Type B pancreatic cell (in vitro differentiated cells): Measurements from ENCODE around the gene FGD4. TPM values are rescaled to one million over a fixed set of nuclear protein-coding genes. Genes with fewer than 3 reads are reported as not detected.

Experiments
- DNase-seq: peaks from one replicate; pipeline ENCODE4 v3.0.0; 2021; ENCODE audit warnings: mixed read lengths; ENCODE audit not compliant: unreplicated experiment; ENCODE audit errors: extremely low spot score
- H3K27ac Mint-ChIP-seq: 2 replicates; pipeline ENCODE4 v1.8.0; 2021; ENCODE audit warnings: mild to moderate bottlenecking, mixed read lengths
- H3K27me3 Mint-ChIP-seq: 2 replicates; pipeline ENCODE4 v1.8.0; 2021; ENCODE audit warnings: mixed read lengths
- H3K36me3 Mint-ChIP-seq: 2 replicates; pipeline ENCODE4 v1.8.0; 2021; ENCODE audit warnings: mixed read lengths
- H3K4me1 Mint-ChIP-seq: one replicate; pipeline ENCODE4 v1.8.0; 2021; ENCODE audit warnings: mixed read lengths; ENCODE audit not compliant: unreplicated experiment
- H3K4me3 Mint-ChIP-seq: 2 replicates; pipeline ENCODE4 v1.8.0; 2021; ENCODE audit warnings: mild to moderate bottlenecking, mixed read lengths
- H3K9me3 Mint-ChIP-seq: 2 replicates; pipeline ENCODE4 v1.8.0; 2021; ENCODE audit warnings: mixed read lengths
- total RNA-seq: library from RNA; stranded (reverse); gene quantifications from 2 replicates; pipeline ENCODE4 v1.2.1, GENCODE V29; 2021; ENCODE audit warnings: low replicate concordance
- TF ChIP-seq, protein P1 (sequence below): fragments of 200-600 bp; sonication (generic); conservative IDR thresholded peaks from 2 replicates; pipeline ENCODE4 v1.5.0; 2021; ENCODE audit warnings: antibody characterized with exemption, mild to moderate bottlenecking

Gene FGD4
- total RNA-seq, 1 donor from 2014 or later, result 26.7 TPM

DNA sequence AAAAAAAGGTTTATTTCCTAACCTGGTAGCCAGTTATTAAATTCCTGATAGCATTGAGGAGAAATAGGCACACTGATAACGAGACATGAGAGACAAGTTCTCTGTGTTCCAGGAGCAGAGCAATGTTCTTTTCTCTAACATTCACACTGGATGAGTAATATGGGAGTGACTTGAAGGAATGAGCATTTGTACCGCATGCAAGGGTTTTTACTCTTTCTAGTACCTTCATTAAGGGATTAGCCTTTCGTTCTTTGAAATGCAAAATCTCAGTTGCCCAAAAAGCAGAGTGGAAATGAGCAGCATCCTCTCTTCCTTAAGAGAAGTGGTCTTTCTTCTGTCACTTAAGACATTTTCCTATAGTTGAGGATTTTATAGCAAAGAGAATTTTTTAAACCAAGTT, 54.7 kb downstream of the FGD4 start:
- Mint-ChIP-seq H3K36me3 (no peaks in the 10 kb centered on the region), H3K27me3 (no peaks in the 10 kb centered on the region), H3K4me1 (peaks cover 3% of the 10 kb centered on the region), H3K9me3 (no peaks in the 10 kb centered on the region), H3K27ac (peak overlapping the region; percentile 80), H3K4me3 (peak overlapping the region; percentile 24)
- no peak for DNase-seq
- TF ChIP-seq, protein P1, sequence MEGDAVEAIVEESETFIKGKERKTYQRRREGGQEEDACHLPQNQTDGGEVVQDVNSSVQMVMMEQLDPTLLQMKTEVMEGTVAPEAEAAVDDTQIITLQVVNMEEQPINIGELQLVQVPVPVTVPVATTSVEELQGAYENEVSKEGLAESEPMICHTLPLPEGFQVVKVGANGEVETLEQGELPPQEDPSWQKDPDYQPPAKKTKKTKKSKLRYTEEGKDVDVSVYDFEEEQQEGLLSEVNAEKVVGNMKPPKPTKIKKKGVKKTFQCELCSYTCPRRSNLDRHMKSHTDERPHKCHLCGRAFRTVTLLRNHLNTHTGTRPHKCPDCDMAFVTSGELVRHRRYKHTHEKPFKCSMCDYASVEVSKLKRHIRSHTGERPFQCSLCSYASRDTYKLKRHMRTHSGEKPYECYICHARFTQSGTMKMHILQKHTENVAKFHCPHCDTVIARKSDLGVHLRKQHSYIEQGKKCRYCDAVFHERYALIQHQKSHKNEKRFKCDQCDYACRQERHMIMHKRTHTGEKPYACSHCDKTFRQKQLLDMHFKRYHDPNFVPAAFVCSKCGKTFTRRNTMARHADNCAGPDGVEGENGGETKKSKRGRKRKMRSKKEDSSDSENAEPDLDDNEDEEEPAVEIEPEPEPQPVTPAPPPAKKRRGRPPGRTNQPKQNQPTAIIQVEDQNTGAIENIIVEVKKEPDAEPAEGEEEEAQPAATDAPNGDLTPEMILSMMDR, result no peak

DNA sequence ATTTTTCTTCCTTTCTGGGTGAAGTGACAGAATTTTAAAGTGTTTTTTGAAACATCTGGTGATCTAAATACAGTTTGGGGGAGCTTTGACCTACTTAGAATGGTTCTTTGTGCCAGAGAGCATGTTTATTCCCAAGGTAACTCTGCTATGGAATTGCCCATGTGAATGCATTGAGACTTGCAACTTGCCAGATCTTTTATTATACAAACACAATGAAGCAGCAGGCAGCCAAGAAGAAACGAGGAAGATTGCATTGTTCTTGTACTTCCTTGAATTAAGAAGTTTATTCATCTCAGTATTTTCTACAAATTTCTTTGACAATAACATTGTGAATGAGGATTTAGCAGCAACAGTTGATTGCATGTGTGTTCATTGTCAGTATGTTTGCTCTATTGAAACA, 55.5 kb downstream of the FGD4 start:
- no peaks in the 10 kb centered on the region for H3K36me3 Mint-ChIP-seq
- H3K4me3 Mint-ChIP-seq, result no peak overlapping the region
- peaks cover 3% of the 10 kb centered on the region for H3K4me1 Mint-ChIP-seq
- peak overlapping the region; percentile 11 for H3K27ac Mint-ChIP-seq
- no peak for DNase-seq
- no peaks in the 10 kb centered on the region for H3K27me3 Mint-ChIP-seq
- H3K9me3 Mint-ChIP-seq, result no peaks in the 10 kb centered on the region
- TF ChIP-seq, protein P1, result no peak

GRCh38 chr12:32455607-32456071, 56.3 kb downstream of the FGD4 start:
- Mint-ChIP-seq H3K4me1 (peaks cover 3% of the 10 kb centered on the region), H3K27ac (peak overlapping the region; percentile 24), H3K9me3 (no peaks in the 10 kb centered on the region), H3K36me3 (no peaks in the 10 kb centered on the region), H3K27me3 (no peaks in the 10 kb centered on the region), H3K4me3 (no peak overlapping the region)
- TF ChIP-seq, protein P1, result peak; percentile 91
- DNase-seq, result no peak

GRCh38 chr12:32457251-32458025, 58.1 kb downstream of the FGD4 start:
- peaks cover 3% of the 10 kb centered on the region for H3K4me1 Mint-ChIP-seq
- no peak overlapping the region for H3K4me3 Mint-ChIP-seq
- no peaks in the 10 kb centered on the region for H3K27me3 Mint-ChIP-seq
- no peak overlapping the region for H3K27ac Mint-ChIP-seq
- no peaks in the 10 kb centered on the region for H3K36me3 Mint-ChIP-seq
- TF ChIP-seq, protein P1, result no peak
- no peaks in the 10 kb centered on the region for H3K9me3 Mint-ChIP-seq
- DNase-seq, result no peak

DNA sequence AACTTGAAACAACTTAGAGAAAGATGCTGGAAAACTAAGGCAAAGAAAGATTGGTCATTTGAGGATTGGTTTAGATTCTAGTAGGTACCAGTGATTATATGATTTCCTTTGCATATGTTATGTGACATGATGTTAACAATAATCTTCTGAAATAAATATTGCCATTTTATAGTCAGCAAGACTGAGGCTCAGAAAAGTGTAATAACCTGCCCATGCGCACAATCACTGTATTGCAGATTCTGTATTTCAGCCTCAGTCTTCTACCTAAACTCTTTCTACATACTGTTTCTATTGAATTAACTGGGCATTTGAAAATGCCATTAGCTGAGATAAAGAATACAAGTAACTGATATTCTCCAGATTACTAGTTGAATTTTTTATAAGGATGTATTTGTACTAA, 61.3 kb downstream of the FGD4 start:
- Mint-ChIP-seq H3K4me1 (no peaks in the 10 kb centered on the region), H3K27me3 (no peaks in the 10 kb centered on the region), H3K27ac (no peak overlapping the region), H3K9me3 (no peaks in the 10 kb centered on the region), H3K36me3 (peaks cover 3% of the 10 kb centered on the region), H3K4me3 (no peak overlapping the region)
- no peak for DNase-seq
- TF ChIP-seq, protein P1, result no peak
